Sigmoid colon (tissue), 4 donors: Measurements from ENCODE around the gene OR6T1.

Experiments used
- CTCF ChIP-seq, 4 experiments: fragments of 450-650 bp in 3 of 4; fragments of 200-600 bp in 1 of 4; IDR thresholded peaks; one replicate each; pipeline ENCODE4 v1.5.1; 2016 to 2019; ENCODE audit warnings: antibody characterized with exemption in 4 of 4, mild to moderate bottlenecking in 3 of 4, moderate library complexity in 2 of 4
- EP300 ChIP-seq, 4 donors: sonication (generic); formaldehyde crosslinking; IDR thresholded peaks; one replicate each; pipeline ENCODE4 v1.6.1; 2017; ENCODE audit warnings: antibody characterized with exemption in 4 of 4
- POLR2AphosphoS5 ChIP-seq, 4 donors: sonication (generic); formaldehyde crosslinking; IDR thresholded peaks; one replicate each; pipeline ENCODE4 v1.6.1; 2017; ENCODE audit warnings: antibody characterized with exemption in 4 of 4

GRCh38 chr11:123976770-123977560, 33.3 kb upstream of the OR6T1 start:
- TF ChIP-seq CTCF (IDR thresholded peaks at IDR 0.05) (no peak), EP300 (IDR thresholded peaks at IDR 0.05) (no peak), POLR2AphosphoS5 (IDR thresholded peaks at IDR 0.05) (no peak)
